ENCODE results near the gene EFCAB6. TPM values are rescaled to one million over a fixed set of nuclear protein-coding genes. Genes with fewer than 3 reads are reported as not detected.

EFCAB6 gene
- total RNA-seq, 2 experiments from 2014 or later: 0.13 TPM; not detected in 1

DNA sequence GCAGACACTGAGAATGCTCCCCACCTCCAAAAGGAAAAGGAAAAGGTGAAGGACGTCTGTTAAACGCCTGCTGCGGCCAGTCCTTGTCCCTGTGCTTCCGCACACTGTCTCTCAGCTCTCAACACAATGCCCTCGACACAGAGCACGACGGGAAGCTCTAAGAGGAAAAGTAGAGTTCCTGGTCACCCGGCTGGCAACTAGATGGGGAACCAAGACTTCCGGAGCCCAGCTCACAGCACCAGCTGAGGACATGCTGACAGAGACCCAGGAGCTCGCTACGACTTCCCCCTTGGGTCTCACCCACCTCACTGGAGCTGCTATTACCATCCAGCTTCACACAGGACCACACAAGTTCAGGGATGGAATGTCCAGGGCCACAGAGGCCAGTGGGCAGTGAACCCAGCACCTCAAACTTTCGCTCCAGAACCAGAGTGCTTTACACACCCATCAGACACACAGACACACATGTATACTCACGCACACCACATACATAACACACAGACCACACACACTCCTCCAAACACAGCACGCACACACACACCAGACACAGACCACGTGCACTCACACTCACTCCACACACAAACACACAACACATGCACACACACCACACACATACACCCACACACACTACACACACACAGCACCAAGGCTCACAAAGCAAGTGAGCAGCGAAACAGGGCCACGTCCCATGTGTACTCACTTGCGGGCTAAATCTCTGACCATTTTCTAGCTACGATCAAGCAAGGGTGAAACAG lies 40.6 kb upstream of the EFCAB6 start:
- H2AFZ ChIP-seq (ENCODE audit: low read length): no peak overlapping the region
- ChIA-PET CTCF (ENCODE audit: unreplicated experiment) (no interaction called here), POLR2A (no interaction called here)
- TF ChIP-seq, protein P1, sequence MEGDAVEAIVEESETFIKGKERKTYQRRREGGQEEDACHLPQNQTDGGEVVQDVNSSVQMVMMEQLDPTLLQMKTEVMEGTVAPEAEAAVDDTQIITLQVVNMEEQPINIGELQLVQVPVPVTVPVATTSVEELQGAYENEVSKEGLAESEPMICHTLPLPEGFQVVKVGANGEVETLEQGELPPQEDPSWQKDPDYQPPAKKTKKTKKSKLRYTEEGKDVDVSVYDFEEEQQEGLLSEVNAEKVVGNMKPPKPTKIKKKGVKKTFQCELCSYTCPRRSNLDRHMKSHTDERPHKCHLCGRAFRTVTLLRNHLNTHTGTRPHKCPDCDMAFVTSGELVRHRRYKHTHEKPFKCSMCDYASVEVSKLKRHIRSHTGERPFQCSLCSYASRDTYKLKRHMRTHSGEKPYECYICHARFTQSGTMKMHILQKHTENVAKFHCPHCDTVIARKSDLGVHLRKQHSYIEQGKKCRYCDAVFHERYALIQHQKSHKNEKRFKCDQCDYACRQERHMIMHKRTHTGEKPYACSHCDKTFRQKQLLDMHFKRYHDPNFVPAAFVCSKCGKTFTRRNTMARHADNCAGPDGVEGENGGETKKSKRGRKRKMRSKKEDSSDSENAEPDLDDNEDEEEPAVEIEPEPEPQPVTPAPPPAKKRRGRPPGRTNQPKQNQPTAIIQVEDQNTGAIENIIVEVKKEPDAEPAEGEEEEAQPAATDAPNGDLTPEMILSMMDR (conservative IDR thresholded peaks at IDR 0.05; ENCODE audit: low read length): no peak
- TF ChIP-seq EZH2phosphoT487 (IDR thresholded peaks at IDR 0.05; ENCODE audit: borderline replicate concordance, low read depth, low read length): no peak
- no peaks in the 10 kb centered on the region for H3K4me1 ChIP-seq (ENCODE audit: insufficient read depth, low read length, poor library complexity, severe bottlenecking)
- H3K9me2 ChIP-seq (ENCODE audit: insufficient read depth, low read length): no peaks in the 10 kb centered on the region
- H3K27ac ChIP-seq (ENCODE audit: low read depth, low read length, poor library complexity, severe bottlenecking): no peak overlapping the region
- intact Hi-C loops (cut with micrococcal nuclease; ENCODE audit: unreplicated experiment): no loop called here
- H3K9me3 ChIP-seq (ENCODE audit: low read length): no peaks in the 10 kb centered on the region
- H4K20me1 ChIP-seq (ENCODE audit: insufficient read depth, low read length): no peaks in the 10 kb centered on the region
- BruUV-seq (replicated peaks): no TSS peak
- H3K36me3 ChIP-seq (ENCODE audit: insufficient read depth, low read length): no peaks in the 10 kb centered on the region
- no peak overlapping the region for H3K4me2 ChIP-seq (ENCODE audit: low read length)
- H3K4me3 ChIP-seq (ENCODE audit: low read depth, low read length, poor library complexity, severe bottlenecking): no peak overlapping the region
- DNase-seq (ENCODE audit: low spot score): no peak
- H3K79me2 ChIP-seq (ENCODE audit: insufficient read depth, low read depth, low read length): no peaks in the 10 kb centered on the region

DNA sequence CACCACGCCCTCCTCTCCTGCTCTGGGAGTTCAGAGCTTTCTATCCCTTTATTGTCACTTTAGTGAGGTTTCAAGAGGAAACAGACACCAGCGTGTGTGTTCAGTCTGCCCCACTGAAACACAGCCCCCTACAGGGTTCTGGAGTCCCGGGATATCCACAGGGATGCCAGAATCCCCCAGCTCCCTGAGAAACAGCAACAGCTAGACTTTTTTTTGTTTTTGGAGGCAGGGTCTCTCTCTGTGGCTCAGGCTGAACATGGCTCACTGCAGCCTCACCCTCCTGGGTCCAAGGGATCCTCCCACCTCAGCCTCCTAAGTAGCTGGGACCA lies 39.8 kb upstream of the EFCAB6 start:
- Histone ChIP-seq H3K4me3 (ENCODE audit: low read depth, low read length, poor library complexity, severe bottlenecking) (no peak overlapping the region), H2AFZ (ENCODE audit: low read length) (no peak overlapping the region), H3K9me2 (ENCODE audit: insufficient read depth, low read length) (no peaks in the 10 kb centered on the region), H3K9me3 (ENCODE audit: low read length) (no peaks in the 10 kb centered on the region), H3K36me3 (ENCODE audit: insufficient read depth, low read length) (no peaks in the 10 kb centered on the region), H3K4me1 (ENCODE audit: insufficient read depth, low read length, poor library complexity, severe bottlenecking) (no peaks in the 10 kb centered on the region), H3K27ac (ENCODE audit: low read depth, low read length, poor library complexity, severe bottlenecking) (no peak overlapping the region), H3K79me2 (ENCODE audit: insufficient read depth, low read depth, low read length) (no peaks in the 10 kb centered on the region), H3K4me2 (ENCODE audit: low read length) (no peak overlapping the region), H4K20me1 (ENCODE audit: insufficient read depth, low read length) (no peaks in the 10 kb centered on the region)
- no peak for TF ChIP-seq EZH2phosphoT487 (IDR thresholded peaks at IDR 0.05; ENCODE audit: borderline replicate concordance, low read depth, low read length)
- TF ChIP-seq, protein P1 (conservative IDR thresholded peaks at IDR 0.05; ENCODE audit: low read length): no peak
- POLR2A ChIA-PET: no interaction called here
- BruUV-seq (replicated peaks): no TSS peak
- intact Hi-C loops (cut with micrococcal nuclease; ENCODE audit: unreplicated experiment): no loop called here
- CTCF ChIA-PET (ENCODE audit: unreplicated experiment): no interaction called here
- DNase-seq (ENCODE audit: low spot score): no peak

DNA sequence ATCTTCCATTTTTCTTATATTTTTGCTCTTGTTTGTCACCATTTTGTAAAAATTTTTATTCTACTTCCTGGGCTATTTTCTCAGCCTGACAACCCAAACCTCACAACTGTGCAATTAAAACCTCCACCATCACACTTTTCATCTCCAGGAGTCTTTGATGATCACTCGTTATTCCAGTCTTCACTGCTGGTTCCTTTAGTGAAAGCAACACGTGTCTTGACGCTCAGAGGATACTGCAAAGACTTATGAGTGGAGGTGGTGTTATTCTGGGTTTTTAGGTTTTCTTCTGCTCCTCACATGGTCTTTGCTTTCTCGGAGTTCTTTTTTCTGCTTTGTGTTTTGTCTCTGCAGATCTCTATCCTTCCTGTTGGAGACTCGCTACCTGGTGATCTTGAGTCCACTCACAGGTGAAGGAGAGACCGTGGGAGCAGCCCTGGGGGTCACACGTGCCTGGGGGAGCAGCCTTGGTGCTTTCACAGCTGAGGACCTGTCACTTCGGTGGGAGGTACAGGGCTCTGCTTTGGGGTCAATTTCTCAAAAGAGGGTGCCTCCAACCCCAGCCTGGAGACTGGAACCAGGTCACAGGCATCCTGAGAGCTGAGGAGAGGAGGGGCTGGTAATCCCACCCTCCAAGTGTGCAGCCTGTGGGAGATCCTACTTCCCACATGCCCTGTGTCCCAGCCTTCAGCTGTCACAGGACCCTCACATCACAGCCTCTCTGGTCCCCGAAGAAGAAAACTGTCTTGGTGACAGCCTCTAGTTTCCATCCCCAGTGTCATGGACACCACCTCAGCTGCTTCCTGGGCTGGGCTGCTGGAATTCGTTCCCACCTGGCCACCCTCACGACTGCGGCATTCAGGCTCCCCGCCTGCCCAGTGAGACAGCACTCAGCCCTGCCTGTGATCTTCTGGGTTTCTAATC lies 39.2 kb upstream of the EFCAB6 start:
- Histone ChIP-seq H3K4me1 (ENCODE audit: insufficient read depth, low read length, poor library complexity, severe bottlenecking) (no peaks in the 10 kb centered on the region), H2AFZ (ENCODE audit: low read length) (no peak overlapping the region), H3K27ac (ENCODE audit: low read depth, low read length, poor library complexity, severe bottlenecking) (no peak overlapping the region), H3K79me2 (ENCODE audit: insufficient read depth, low read depth, low read length) (no peaks in the 10 kb centered on the region), H4K20me1 (ENCODE audit: insufficient read depth, low read length) (no peaks in the 10 kb centered on the region), H3K36me3 (ENCODE audit: insufficient read depth, low read length) (no peaks in the 10 kb centered on the region), H3K9me3 (ENCODE audit: low read length) (no peaks in the 10 kb centered on the region), H3K4me2 (ENCODE audit: low read length) (no peak overlapping the region), H3K9me2 (ENCODE audit: insufficient read depth, low read length) (no peaks in the 10 kb centered on the region), H3K4me3 (ENCODE audit: low read depth, low read length, poor library complexity, severe bottlenecking) (no peak overlapping the region)
- no peak for DNase-seq (ENCODE audit: low spot score)
- intact Hi-C loops (cut with micrococcal nuclease; ENCODE audit: unreplicated experiment): no loop called here
- TF ChIP-seq, protein P1 (conservative IDR thresholded peaks at IDR 0.05; ENCODE audit: low read length): no peak
- no peak for TF ChIP-seq EZH2phosphoT487 (IDR thresholded peaks at IDR 0.05; ENCODE audit: borderline replicate concordance, low read depth, low read length)
- ChIA-PET POLR2A (no interaction called here), CTCF (ENCODE audit: unreplicated experiment) (no interaction called here)
- BruUV-seq (replicated peaks): no TSS peak
